ENCODE results near the gene ALOXE3.
A peak's percentile ranks its signal among the peaks of the same experiment; 100 is the strongest.
"Not testable (repeated sequence)": the region's sequence is repeated elsewhere in the genome, so short reads cannot be mapped to it uniquely, and the experiment has no call there.

The ALOXE3 gene

DNA sequence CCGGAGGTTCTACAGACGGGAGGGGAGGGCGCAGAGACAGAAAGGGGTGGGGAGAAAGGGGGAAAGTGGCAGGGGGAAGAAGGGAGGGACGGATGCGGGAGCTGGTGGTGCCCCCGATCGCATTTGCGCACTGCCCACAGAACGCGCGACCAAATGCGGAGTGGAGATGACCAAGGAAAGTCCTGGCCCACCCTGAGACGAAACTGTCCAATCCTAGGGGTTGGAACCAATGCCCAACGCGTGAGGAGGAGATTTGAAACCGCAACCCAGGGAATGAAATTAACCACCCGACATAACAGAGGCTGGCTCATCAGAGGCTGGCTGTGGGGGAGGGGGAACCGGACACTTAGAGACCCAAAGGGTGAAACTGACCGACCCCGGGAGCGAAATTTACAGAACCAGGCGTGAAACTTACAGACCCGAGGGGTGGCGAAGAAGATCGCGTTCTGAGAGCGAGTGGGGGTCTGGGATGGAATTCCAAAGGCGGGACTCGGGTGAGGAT, 4.2 kb upstream of the ALOXE3 start:
- Mint-ChIP-seq H3K9me3 (no peaks in the 10 kb centered on the region), H3K36me3 (peaks cover 3% of the 10 kb centered on the region), H3K4me1 (peaks cover 80% of the 10 kb centered on the region), H3K27ac (no peak overlapping the region), H3K4me3 (peak overlapping the region; percentile 93), H3K27me3 (peaks cover 17% of the 10 kb centered on the region)

DNA sequence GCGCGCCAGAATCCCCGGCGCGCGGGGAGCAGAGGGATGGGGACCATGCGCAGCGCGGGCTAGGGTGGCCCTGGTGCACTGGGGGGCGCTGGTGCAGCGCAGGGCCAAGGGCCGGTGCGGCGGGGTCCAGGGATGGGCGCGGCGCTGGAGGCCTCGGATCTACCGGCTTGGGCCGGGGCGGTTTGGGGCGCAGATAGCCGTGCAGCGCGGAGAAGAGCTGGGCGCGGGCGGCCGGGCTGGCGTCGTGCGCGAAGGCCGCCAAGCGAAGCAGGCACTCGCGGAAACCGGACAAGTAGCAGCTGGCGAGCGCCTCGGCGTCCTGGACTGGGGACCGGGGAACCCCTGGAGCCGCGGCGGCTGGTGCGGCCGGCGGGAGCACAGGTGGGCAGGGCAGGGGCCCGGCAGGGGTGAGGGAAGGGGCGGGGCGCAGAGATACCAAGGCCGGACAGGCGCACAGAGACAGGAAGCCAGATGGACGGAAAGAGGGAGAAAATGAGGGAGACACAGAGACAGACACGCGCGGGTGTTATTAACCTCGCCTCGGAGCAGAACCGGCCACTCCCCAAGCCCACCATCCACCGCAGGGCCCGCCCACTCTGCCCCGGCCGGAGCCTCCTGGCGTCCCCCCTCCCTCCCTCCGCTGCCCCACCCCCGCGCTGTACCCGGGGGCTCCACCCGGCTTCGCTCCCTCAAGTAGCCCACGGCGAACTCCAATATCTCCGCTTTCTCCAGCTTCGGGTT, 3.5 kb upstream of the ALOXE3 start:
- peaks cover 3% of the 10 kb centered on the region for H3K36me3 Mint-ChIP-seq
- no peak overlapping the region for H3K27ac Mint-ChIP-seq
- peaks cover 75% of the 10 kb centered on the region for H3K4me1 Mint-ChIP-seq
- peaks cover 17% of the 10 kb centered on the region for H3K27me3 Mint-ChIP-seq
- no peaks in the 10 kb centered on the region for H3K9me3 Mint-ChIP-seq
- H3K4me3 Mint-ChIP-seq, result peak overlapping the region; percentile 93

DNA sequence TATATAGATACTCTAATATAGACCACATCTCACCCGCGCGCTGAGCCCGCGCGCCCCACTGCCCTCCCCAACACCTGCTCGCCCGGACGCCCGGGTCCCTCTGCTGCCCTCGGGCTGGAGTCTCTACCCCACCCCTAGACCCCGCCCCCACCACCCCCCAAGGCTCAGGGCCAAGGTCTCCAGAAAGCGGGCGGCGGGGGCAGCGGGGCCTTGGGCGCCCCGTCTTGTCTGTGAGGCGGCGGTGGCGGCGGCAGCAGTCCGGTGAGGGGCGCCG, 3.0 kb upstream of the ALOXE3 start:
- Mint-ChIP-seq H3K9me3 (no peaks in the 10 kb centered on the region), H3K27ac (no peak overlapping the region), H3K36me3 (peaks cover 3% of the 10 kb centered on the region), H3K4me3 (peak overlapping the region; percentile 88), H3K27me3 (peaks cover 17% of the 10 kb centered on the region), H3K4me1 (peaks cover 71% of the 10 kb centered on the region)

DNA sequence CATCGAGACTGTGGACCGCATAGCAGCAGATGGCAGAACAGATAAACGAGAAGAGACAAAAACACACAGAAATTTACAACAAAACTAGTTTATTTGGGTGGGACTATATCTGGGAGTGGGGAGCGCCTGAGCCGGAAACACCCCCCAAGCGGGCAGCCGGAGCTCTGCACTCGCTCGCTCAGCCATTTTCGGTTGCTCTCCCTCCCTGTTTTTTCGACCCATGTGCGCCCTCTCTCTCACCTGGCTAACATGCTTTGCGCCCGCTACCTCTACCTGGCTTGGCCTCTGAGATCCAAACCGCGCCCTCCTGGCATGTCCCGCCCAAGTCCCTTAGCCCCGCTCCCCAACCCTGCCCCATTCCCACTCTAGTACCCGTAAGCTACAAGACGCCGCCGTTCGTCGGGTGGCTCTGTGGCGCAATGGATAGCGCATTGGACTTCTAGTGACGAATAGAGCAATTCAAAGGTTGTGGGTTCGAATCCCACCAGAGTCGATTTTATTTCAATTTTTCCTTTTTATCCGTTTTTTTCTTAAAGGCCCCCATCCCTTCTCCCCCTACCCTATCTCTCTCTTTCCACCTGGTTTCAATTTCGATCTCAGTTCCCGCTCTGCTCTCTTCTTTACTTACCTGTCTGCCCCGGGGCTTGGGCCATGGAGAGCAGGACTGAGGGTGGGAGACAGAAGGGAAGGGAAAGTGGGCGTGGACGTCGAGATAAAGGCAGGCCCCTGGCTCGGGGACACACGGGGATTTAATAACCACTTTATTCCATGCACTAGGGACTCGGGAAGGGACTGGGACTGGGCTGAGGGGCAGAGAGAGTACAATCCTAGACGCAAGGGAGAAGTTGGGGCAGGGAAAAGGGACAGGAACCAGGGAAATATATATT, 2.4 kb upstream of the ALOXE3 start:
- peaks cover 3% of the 10 kb centered on the region for H3K36me3 Mint-ChIP-seq
- H3K27ac Mint-ChIP-seq, result peak overlapping the region; percentile 100
- no peaks in the 10 kb centered on the region for H3K9me3 Mint-ChIP-seq
- peak overlapping the region; percentile 88 for H3K4me3 Mint-ChIP-seq
- H3K4me1 Mint-ChIP-seq, result peaks cover 66% of the 10 kb centered on the region
- peaks cover 19% of the 10 kb centered on the region for H3K27me3 Mint-ChIP-seq

DNA sequence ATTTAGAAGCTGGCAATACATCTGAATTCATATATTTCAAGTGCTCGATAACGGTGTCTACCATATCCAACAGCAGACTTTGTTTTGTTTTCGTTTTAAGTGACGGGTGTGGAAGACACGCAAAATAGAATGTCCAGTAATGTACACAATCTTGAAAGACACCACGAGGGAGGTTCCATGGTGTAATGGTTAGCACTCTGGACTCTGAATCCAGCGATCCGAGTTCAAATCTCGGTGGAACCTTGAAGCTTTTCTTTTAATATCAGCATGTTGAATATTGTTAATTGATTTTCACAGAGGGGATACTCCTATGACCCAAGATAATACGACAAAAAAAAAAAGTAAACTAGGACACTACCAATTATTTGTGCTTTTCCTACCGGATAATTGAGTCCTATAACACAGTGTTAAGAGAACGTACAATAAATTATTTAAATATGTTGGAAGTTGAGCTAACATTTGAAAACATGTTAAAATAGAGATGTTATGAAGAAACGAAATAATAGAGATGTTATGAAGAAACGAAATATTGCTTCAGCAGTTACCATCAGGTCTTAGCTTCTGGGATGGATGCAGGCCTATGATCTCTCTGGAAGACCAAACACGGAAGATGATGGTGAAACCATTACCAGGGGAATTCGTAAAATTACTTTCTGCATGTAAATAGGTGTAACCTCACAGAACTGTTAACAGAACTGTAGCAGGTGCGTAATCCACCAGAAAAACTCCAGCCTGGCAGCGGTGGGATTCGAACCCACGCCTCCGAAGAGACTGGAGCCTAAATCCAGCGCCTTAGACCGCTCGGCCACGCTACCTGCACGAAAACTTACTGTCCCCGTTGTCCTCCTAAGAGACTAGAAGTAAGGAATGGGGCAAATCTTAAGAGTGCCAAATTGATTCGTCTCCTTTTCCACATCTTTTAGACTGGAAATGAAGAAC, 1.5 kb upstream of the ALOXE3 start:
- peak overlapping the region; percentile 88 for H3K4me3 Mint-ChIP-seq
- peaks cover 59% of the 10 kb centered on the region for H3K4me1 Mint-ChIP-seq
- no peaks in the 10 kb centered on the region for H3K9me3 Mint-ChIP-seq
- H3K27me3 Mint-ChIP-seq, result peaks cover 25% of the 10 kb centered on the region
- H3K27ac Mint-ChIP-seq, result peak overlapping the region; percentile 100
- H3K36me3 Mint-ChIP-seq, result peaks cover 2% of the 10 kb centered on the region

DNA sequence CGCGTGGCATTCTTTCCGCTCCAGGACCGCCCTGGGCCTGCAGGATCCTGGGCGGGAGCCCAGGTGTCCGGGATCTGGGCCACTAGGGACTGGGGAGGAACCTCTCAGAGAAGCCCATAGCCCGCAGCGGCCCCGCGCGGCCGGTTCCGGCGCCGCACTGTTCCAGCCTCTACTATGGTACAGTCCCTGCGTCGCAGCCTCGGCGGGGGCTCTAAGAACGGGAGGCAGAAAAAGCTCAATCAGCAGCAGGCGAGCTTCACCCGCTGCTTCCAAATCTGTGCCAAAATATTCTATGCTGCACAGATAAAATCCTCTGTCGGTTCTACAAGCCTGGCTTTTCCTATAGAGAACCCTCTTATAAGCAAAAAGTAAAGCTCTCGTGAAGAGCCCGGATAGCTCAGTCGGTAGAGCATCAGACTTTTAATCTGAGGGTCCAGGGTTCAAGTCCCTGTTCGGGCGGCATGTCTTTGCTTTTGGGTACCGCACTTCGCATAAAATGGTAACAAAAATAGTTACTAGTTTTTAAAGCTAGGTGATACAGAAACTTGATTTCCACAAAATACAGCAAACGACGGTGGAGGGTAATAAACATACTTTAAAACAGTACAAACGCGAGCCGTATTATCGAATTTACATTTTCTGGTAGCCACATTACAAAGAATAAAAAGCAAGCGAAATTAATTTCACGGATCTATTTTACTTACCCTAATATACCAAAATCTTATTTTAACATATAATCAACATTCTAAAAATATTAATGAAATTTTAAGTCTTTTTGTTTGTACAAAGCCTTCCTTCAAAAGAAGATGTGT, 661 bp upstream of the ALOXE3 start:
- Mint-ChIP-seq H3K27me3 (peaks cover 25% of the 10 kb centered on the region), H3K27ac (peak overlapping the region; percentile 100), H3K36me3 (peaks cover 2% of the 10 kb centered on the region), H3K4me3 (peak overlapping the region; percentile 96), H3K9me3 (no peaks in the 10 kb centered on the region), H3K4me1 (peaks cover 50% of the 10 kb centered on the region)

DNA sequence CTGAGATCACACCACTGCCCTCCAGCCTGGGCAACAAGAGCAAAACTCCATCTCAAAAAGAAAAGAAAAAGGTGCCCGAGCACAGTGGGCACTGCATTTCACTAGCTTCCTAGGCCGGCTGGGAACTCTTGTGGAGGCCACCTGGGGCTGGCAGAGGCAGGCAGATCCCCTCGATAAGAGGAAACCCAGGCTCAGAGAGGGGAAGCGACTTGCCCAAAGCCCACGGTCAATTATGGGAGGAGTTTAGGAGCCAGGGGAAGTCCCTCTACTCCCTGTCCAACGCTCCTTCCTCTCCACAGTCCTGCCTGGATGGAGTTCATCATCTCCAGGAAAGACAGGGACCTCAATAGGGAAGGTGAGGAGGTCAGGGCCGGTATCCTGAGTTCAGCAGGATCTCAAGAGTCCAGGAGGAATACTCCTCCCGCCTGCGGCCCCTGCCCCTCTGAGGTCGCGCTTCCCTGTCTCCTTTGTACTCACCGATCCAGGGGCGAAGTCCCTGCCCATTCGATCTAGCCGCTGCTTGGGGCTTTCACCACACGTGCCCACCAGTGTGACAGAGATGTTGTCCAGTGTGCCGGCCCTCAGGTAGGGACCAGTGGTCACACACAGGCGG, 841 bp downstream of the ALOXE3 start:
- peaks cover 38% of the 10 kb centered on the region for H3K4me1 Mint-ChIP-seq
- peak overlapping the region; percentile 96 for H3K4me3 Mint-ChIP-seq
- peaks cover 22% of the 10 kb centered on the region for H3K27me3 Mint-ChIP-seq
- peak overlapping the region; percentile 35 for H3K27ac Mint-ChIP-seq
- no peaks in the 10 kb centered on the region for H3K9me3 Mint-ChIP-seq
- H3K36me3 Mint-ChIP-seq, result peaks cover 2% of the 10 kb centered on the region

DNA sequence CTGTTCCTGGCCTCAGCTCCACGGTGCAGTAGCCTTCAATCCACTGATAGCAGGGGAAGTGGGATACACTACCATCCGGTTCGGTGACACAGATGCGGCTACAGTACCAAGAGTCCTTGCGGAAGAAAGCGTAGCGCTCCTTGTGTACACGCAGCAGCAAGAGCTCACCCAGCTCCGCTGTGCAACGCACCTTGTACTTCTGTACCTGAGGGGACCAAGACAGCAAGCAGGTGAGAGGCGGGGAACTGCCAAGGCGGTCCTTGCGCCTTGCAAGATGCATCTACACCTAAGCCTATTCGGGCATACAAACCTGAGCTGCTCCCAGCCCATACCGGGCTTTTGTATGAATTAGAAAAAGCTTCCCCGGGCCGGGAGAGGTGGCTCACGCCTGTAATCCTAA, 1.5 kb downstream of the ALOXE3 start:
- Mint-ChIP-seq H3K4me3 (peak overlapping the region; percentile 16), H3K27me3 (peaks cover 22% of the 10 kb centered on the region), H3K27ac (no peak overlapping the region), H3K9me3 (no peaks in the 10 kb centered on the region), H3K4me1 (peaks cover 36% of the 10 kb centered on the region), H3K36me3 (peaks cover 2% of the 10 kb centered on the region)

DNA sequence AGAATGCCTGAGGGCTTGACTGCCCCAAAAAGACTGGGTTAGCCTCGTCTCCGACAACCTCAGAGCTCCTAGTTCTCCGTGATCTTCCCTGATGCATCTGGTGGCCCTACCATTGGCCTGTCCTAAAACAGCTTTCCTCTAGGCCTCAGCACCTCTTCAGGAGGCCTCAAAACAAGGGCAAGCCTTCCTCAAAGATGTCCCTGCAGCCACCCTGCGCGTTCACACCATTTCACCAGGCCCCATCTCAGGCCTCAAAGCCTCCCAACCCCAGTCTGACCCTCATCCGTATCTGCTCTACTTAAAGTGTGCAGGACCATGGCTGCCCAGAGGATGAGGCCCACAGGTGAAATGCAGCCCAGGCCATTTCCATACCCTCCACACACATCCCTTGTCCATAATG, 7.4 kb downstream of the ALOXE3 start:
- peak overlapping the region; percentile 44 for H3K4me3 Mint-ChIP-seq

DNA sequence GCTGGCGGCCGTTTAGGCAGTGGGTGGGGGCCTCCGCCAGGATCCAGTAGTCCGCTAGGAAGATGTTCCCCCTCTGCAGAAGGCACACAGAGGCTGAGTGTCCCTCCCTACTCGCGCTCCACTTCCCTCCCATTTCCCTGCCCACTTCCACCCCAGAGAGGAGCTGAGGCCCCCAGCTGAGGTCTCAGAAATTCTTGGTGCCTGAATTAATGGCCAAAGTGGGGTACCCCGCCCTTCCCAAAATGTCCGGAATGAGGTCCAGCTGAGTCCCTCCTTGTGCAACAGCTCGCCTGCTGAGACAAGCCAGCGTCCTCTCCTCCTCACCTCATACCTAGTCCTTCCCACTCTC, 7.9 kb downstream of the ALOXE3 start:
- Mint-ChIP-seq H3K27ac (no peak overlapping the region), H3K4me1 (peaks cover 9% of the 10 kb centered on the region), H3K36me3 (no peaks in the 10 kb centered on the region), H3K27me3 (peaks cover 10% of the 10 kb centered on the region), H3K4me3 (peak overlapping the region; percentile 44), H3K9me3 (no peaks in the 10 kb centered on the region)

More for the DNA sequence above, 7.4 kb downstream of the ALOXE3 start:
- no peaks in the 10 kb centered on the region for H3K9me3 Mint-ChIP-seq
- H3K36me3 Mint-ChIP-seq, result no peaks in the 10 kb centered on the region
- no peak overlapping the region for H3K27ac Mint-ChIP-seq
- H3K27me3 Mint-ChIP-seq, result peaks cover 14% of the 10 kb centered on the region
- peaks cover 9% of the 10 kb centered on the region for H3K4me1 Mint-ChIP-seq

DNA sequence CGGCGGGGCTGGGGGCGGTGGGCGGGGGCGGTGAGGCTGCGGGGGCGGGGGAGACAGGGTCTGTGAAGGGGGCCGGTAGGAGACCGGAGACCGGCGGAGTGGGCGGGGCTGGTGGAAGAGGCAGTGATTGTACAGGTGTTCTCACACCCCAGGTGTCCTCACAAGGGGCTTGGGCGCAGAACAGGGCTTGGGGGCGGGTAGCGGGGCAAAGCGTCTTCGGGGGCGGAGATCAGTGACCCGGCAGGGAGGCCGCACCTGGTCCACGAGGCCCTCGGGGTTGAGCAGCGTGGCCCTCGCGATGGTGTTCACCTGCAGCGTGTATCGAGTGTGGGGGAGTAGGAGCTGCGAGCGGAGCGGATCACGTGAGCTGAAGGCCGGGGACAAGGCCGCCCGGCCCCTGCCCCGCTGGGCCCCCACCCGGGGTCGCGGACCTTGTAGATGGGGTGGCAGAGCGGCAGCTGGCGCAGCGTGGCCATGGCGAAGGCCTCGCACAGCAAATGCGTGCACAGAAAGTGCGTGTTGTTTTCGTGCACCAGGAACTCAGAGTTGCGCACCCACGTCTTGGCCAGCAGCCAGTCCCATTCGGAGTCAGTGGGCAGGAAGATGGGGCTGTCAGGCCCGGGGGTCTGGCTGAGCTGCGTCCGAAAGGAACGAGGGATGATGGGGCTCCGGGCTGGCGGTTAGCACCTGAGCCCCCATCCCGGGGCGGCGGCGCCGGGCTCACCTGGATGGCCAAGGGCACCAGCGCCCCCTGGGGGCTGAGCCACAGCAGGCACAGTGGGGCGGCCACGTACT, 8.5 kb downstream of the ALOXE3 start:
- peaks cover 9% of the 10 kb centered on the region for H3K4me1 Mint-ChIP-seq
- peak overlapping the region; percentile 61 for H3K4me3 Mint-ChIP-seq
- H3K27me3 Mint-ChIP-seq, result peaks cover 5% of the 10 kb centered on the region
- H3K27ac Mint-ChIP-seq, result peak overlapping the region; percentile 46
- H3K36me3 Mint-ChIP-seq, result no peaks in the 10 kb centered on the region
- H3K9me3 Mint-ChIP-seq, result no peaks in the 10 kb centered on the region

DNA sequence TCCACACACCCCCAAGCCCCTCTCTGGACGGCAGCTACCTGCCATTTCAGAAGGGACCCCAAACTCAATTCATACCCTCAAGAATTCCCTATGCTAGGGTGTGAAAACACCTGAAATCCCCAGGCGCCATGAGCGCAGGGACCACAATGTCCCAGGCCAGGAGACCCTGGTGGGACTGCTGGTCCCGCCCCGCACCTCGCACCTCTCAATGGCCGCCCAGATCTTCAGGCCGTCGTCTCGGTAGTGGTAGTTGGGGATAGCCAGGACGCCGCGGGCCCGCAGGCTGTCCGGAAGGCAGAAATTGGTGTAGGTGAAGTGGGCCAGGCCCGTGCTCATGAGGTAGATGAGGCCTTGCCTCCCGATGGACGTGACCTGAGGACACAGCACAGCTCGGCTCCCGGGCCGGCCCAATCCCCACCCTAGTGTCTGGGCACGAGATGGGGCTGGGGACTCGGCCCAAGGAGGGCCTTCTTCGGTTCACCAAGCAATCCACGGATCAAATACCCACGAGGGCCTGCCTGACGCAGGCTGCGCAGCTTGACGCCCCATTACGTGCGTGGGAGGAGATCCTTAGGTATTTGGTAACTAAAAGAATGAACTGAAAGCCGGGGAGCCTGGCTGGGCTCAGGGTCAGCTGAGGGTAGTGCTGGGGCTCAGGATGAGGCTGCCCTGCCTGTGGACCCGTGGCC, 9.2 kb downstream of the ALOXE3 start:
- Mint-ChIP-seq H3K4me1 (peaks cover 9% of the 10 kb centered on the region), H3K27me3 (peaks cover 2% of the 10 kb centered on the region), H3K9me3 (no peaks in the 10 kb centered on the region), H3K27ac (no peak overlapping the region), H3K36me3 (no peaks in the 10 kb centered on the region), H3K4me3 (no peak overlapping the region)

DNA sequence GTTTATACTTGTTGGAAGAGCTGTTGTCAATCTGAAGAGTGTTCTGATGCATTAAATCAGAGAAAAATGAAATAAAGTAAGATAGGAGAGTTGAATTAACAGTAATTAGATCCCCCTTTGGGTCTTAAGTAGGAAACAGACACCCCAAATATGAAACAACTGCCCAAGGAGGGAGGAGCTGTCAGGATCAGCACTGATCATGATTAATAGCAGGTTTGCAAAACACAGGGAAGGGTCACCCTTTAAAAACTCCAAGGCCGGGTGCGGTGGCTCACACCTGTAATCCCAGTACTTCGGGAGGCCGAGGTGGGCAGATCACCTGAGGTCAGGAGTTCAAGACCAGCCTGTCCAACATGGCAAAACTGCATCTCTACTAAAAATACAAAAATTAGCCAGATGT, 11.3 kb downstream of the ALOXE3 start:
- H3K4me3 Mint-ChIP-seq, H3K27ac Mint-ChIP-seq, H3K4me1 Mint-ChIP-seq, H3K9me3 Mint-ChIP-seq, H3K36me3 Mint-ChIP-seq, H3K27me3 Mint-ChIP-seq: not testable (repeated sequence)
